ENCODE results near the gene NRG2. TPM values are rescaled to one million over a fixed set of nuclear protein-coding genes. Genes with fewer than 3 reads are reported as not detected.

The NRG2 gene
- total and polyA plus RNA-seq, 2 of the 8 experiments (the other 6 are each of a cell fraction or from before 2014, with no cell fraction given), result 0.27 to 0.54 TPM

- H2AK5ac ChIP-seq (ENCODE audit: low read depth, low read length), result no peak overlapping the region
- H3K9me3 ChIP-seq (ENCODE audit: insufficient read depth in 2 of 2, low read depth in 1 of 2, low read length in 1 of 2), result no peaks in the 10 kb centered on the region
- no peaks in the 10 kb centered on the region for H3K79me1 ChIP-seq (ENCODE audit: low read depth, low read length)
- H2BK5ac ChIP-seq (ENCODE audit: low read depth, low read length), result no peak overlapping the region
- H3K14ac ChIP-seq (ENCODE audit: insufficient read length), result no peak overlapping the region
- H3K4me1 ChIP-seq (replicated peaks in 1 of 4; ENCODE audit: control insufficient read depth in 3 of 4, insufficient read depth in 4 of 4, low read length in 3 of 4), result peaks cover 2 to 14% (median 5%) of the 10 kb centered on the region in 4 experiments; a peak in 6 of 7 replicates
- H3K56ac ChIP-seq (replicated peaks; ENCODE audit: insufficient read length, low read depth, low read length), result no peak overlapping the region
- 78% methylated on average over 4 of the region's 4 CpGs; no CpG with 5 or more reads in 1 of the 2 experiments for WGBS, 2 experiments (ENCODE audit: extremely low coverage in 1 of 2, insufficient coverage in 1 of 2, insufficient read length in 1 of 2, insufficient replicate concordance in 2 of 2, low coverage in 1 of 2, low lambda C conversion rate in 2 of 2, missing lambda C conversion rate in 1 of 2)
- DNase-seq (ENCODE audit: low read depth in 1 of 2, low spot score in 2 of 2) (no peak), FAIRE-seq (no peak)
- H3K4ac ChIP-seq (replicated peaks; ENCODE audit: insufficient read length, low read depth, low read length), result no peak overlapping the region
- no peak overlapping the region for H4K91ac ChIP-seq (replicated peaks; ENCODE audit: insufficient read length, low read length)
- no peak overlapping the region for H4K8ac ChIP-seq (ENCODE audit: extremely low read depth, insufficient read depth, low read length)
- H4K20me1 ChIP-seq (replicated peaks in 1 of 2; ENCODE audit: control insufficient read depth in 1 of 2, insufficient read depth in 2 of 2, low read length in 2 of 2), result no peaks in the 10 kb centered on the region
- H2BK120ac ChIP-seq (replicated peaks; ENCODE audit: low read depth, low read length), result no peak overlapping the region
- no peaks in the 10 kb centered on the region for H3K36me3 ChIP-seq (ENCODE audit: control insufficient read depth in 2 of 4, insufficient read depth in 4 of 4, low read length in 3 of 4)
- ChIA-PET POLR2A (ENCODE audit: partially characterized antibody) (no interaction called here), CTCF (ENCODE audit: partially characterized antibody) (interaction anchor here (0.6 to 11.6 kb wide), 5 partner anchors 10 to 356 kb away, joined by 3 to 156 read pairs (median 3); no protein-coding TSS in a partner anchor)
- no peak overlapping the region for H4K5ac ChIP-seq (ENCODE audit: insufficient read length, low read depth, low read length)
- H3K4me3 ChIP-seq (ENCODE audit: extremely low read depth in 1 of 4, insufficient read depth in 2 of 4, low read depth in 3 of 4, low read length in 4 of 4), result no peak overlapping the region
- H2BK20ac ChIP-seq (ENCODE audit: low read length), result no peak overlapping the region
- no peak overlapping the region for H3K18ac ChIP-seq (ENCODE audit: extremely low read depth, low read length)
- H3K23ac ChIP-seq (ENCODE audit: insufficient read length), result no peak overlapping the region
- no peaks in the 10 kb centered on the region; a peak in 1 of 7 replicates for H3K27me3 ChIP-seq (replicated peaks in 1 of 4; ENCODE audit: control insufficient read depth in 3 of 4, extremely low read depth in 1 of 4, insufficient read depth in 3 of 4, low read length in 3 of 4)
- H2BK12ac ChIP-seq (ENCODE audit: low read depth, low read length), result no peak overlapping the region
- H3K4me2 ChIP-seq (ENCODE audit: insufficient read depth in 1 of 2, low read depth in 2 of 2, low read length in 2 of 2), result no peak overlapping the region
- no peak overlapping the region for H2BK15ac ChIP-seq (ENCODE audit: low read length)
- H3K79me2 ChIP-seq (ENCODE audit: control insufficient read depth in 1 of 2, insufficient read depth in 2 of 2, low read length in 2 of 2), result no peaks in the 10 kb centered on the region
- no peak overlapping the region for H2AFZ ChIP-seq (ENCODE audit: low read length)
- H3K27ac ChIP-seq (ENCODE audit: low read depth, low read length), result no peak overlapping the region
- no peak overlapping the region for H3K9ac ChIP-seq (replicated peaks in 1 of 4; ENCODE audit: extremely low read depth in 1 of 4, low read depth in 3 of 4, low read length in 3 of 4)
- H3K23me2 ChIP-seq (ENCODE audit: low read depth, low read length), result peaks cover 3% of the 10 kb centered on the region; the same call in 1 of the 2 replicates
- no peak for TF ChIP-seq EP300 (IDR thresholded peaks at IDR 0.05; ENCODE audit: borderline replicate concordance in 1 of 2, low read depth in 2 of 2, low read length in 2 of 2)
- TF ChIP-seq BRCA1 (IDR thresholded peaks at IDR 0.05; ENCODE audit: low read depth, low read length), result no peak
- no peak for TF ChIP-seq MAX (IDR thresholded peaks at IDR 0.05)
- no peak for TF ChIP-seq KDM1A (IDR thresholded peaks at IDR 0.05; ENCODE audit: borderline replicate concordance, low read length)
- TF ChIP-seq SIN3A (conservative IDR thresholded peaks at IDR 0.05 in 1 of 2, IDR thresholded peaks at IDR 0.05 in 1 of 2; ENCODE audit: low read depth in 1 of 2, low read length in 2 of 2), result no peak
- no peak for TF ChIP-seq CREB1 (IDR thresholded peaks at IDR 0.05)
- no peak for TF ChIP-seq EZH2 (IDR thresholded peaks at IDR 0.05; ENCODE audit: low read depth, low read length, severe bottlenecking)
- TF ChIP-seq KDM5A (IDR thresholded peaks at IDR 0.05; ENCODE audit: low read length), result no peak
Observed at GRCh38 chr5:139958432-139959148, 84.5 kb downstream of the NRG2 start.

Data from H1 (cell line).